D341Med (cell line): Measurements from ENCODE around the gene INSM1.
"Not testable (repeated sequence)": the region's sequence is repeated elsewhere in the genome, so short reads cannot be mapped to it uniquely, and the experiment has no call there.

Source experiments
- DNase-seq: peaks from one replicate; pipeline ENCODE4 v3.0.0; 2012; ENCODE audit warnings: low spot score

INSM1 gene

GRCh38 chr20:20367575-20368417, at the start of gene INSM1:
TSS of gene INSM1 (plus strand) at chr20:20368104. CDS start at chr20:20368268, 164 bp downstream.
- peak; percentile 96 for DNase-seq

- DNase-seq: no peak
Measured at GRCh38 chr20:20318365-20319161, 49.3 kb upstream of the INSM1 start.

- DNase-seq: no peak
Measured at GRCh38 chr20:20321134-20321533, 46.8 kb upstream of the INSM1 start.

- no peak for DNase-seq
Measured at GRCh38 chr20:20321917-20322316, 46.0 kb upstream of the INSM1 start.

- no peak for DNase-seq
Measured at GRCh38 chr20:20322912-20323311, 45.0 kb upstream of the INSM1 start.

GRCh38 chr20:20327746-20328145, 40.2 kb upstream of the INSM1 start:
- DNase-seq: no peak

- no peak for DNase-seq
Measured at GRCh38 chr20:20329564-20329963, 38.3 kb upstream of the INSM1 start.

- no peak for DNase-seq
Measured at GRCh38 chr20:20331156-20331555, 36.7 kb upstream of the INSM1 start.

GRCh38 chr20:20331817-20332216, 36.1 kb upstream of the INSM1 start:
- DNase-seq: no peak

- DNase-seq: no peak
Measured at GRCh38 chr20:20333866-20334265, 34.0 kb upstream of the INSM1 start.

GRCh38 chr20:20334489-20334888, 33.4 kb upstream of the INSM1 start:
- DNase-seq: no peak

- no peak for DNase-seq
Measured at GRCh38 chr20:20338133-20338730, 29.7 kb upstream of the INSM1 start.

GRCh38 chr20:20340443-20340842, 27.5 kb upstream of the INSM1 start:
- no peak for DNase-seq

GRCh38 chr20:20341371-20341770, 26.5 kb upstream of the INSM1 start:
- DNase-seq: no peak

- no peak for DNase-seq
Measured at GRCh38 chr20:20342066-20342465, 25.8 kb upstream of the INSM1 start.

- DNase-seq: no peak
Measured at GRCh38 chr20:20343932-20344331, 24.0 kb upstream of the INSM1 start.

GRCh38 chr20:20344476-20344875, 23.4 kb upstream of the INSM1 start:
- DNase-seq: no peak

- no peak for DNase-seq
Measured at GRCh38 chr20:20353576-20353975, 14.3 kb upstream of the INSM1 start.

- DNase-seq: not testable (repeated sequence)
Measured at GRCh38 chr20:20355503-20355902, 12.4 kb upstream of the INSM1 start.

- no peak for DNase-seq
Measured at GRCh38 chr20:20358801-20359200, 9.1 kb upstream of the INSM1 start.

GRCh38 chr20:20359628-20360027, 8.3 kb upstream of the INSM1 start:
- no peak for DNase-seq

- peak; percentile 85 for DNase-seq
Measured at GRCh38 chr20:20360464-20360863, 7.4 kb upstream of the INSM1 start.
